ENCODE results near the gene IL6R.

DNA sequence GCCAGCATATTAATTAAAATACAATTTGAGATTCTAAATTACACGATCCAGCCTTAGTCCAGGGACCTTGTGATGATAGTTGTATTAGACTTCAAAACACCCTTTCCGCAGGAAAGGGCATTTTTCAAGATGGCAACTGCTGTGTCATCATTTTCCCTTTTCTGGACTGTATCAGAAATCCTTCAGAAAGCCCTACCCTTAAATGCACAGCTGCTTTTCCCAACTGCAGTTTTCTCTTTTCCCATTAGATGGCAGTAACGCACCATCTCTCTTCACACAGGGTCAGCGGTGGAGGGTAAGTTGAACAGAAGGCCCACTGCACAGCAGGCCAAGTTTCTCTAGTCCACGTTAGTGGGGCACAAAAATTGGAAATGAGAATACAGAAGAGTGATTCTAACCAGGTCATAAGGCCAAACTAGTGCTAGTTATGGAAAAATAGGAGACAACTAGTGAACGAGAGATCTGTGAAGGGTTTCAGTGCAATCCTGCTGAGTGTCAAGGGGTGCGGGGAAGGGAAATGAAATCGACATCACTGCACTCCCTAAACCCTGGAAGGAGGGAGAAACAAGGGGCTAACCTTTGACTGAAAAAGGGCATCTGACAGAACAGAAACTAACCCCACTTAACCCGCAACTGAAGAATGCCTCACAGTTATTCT lies 74.8 kb downstream of the IL6R start:
- peak; percentile 40; the same call in 1 of the 2 replicates for TF ChIP-seq POLR2A (IDR thresholded peaks at IDR 0.05; ENCODE audit: low read depth, low read length)
- TF ChIP-seq CHD1 (IDR thresholded peaks at IDR 0.05; ENCODE audit: low read depth, low read length) = peak; percentile 54; the same call in 1 of the 2 replicates
- TF ChIP-seq, protein P1, sequence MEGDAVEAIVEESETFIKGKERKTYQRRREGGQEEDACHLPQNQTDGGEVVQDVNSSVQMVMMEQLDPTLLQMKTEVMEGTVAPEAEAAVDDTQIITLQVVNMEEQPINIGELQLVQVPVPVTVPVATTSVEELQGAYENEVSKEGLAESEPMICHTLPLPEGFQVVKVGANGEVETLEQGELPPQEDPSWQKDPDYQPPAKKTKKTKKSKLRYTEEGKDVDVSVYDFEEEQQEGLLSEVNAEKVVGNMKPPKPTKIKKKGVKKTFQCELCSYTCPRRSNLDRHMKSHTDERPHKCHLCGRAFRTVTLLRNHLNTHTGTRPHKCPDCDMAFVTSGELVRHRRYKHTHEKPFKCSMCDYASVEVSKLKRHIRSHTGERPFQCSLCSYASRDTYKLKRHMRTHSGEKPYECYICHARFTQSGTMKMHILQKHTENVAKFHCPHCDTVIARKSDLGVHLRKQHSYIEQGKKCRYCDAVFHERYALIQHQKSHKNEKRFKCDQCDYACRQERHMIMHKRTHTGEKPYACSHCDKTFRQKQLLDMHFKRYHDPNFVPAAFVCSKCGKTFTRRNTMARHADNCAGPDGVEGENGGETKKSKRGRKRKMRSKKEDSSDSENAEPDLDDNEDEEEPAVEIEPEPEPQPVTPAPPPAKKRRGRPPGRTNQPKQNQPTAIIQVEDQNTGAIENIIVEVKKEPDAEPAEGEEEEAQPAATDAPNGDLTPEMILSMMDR (conservative IDR thresholded peaks at IDR 0.05; ENCODE audit: low read depth, low read length) = peak; percentile 98
- peak; percentile 48; the same call in 1 of the 2 replicates for TF ChIP-seq RFX5 (IDR thresholded peaks at IDR 0.05; ENCODE audit: low read depth, low read length)
- TF ChIP-seq NFE2L2 (IDR thresholded peaks at IDR 0.05; ENCODE audit: low read depth, low read length) = peak; percentile 47
- TF ChIP-seq, protein P2, sequence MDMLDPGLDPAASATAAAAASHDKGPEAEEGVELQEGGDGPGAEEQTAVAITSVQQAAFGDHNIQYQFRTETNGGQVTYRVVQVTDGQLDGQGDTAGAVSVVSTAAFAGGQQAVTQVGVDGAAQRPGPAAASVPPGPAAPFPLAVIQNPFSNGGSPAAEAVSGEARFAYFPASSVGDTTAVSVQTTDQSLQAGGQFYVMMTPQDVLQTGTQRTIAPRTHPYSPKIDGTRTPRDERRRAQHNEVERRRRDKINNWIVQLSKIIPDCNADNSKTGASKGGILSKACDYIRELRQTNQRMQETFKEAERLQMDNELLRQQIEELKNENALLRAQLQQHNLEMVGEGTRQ (IDR thresholded peaks at IDR 0.05; ENCODE audit: low read depth, low read length) = no peak
- TF ChIP-seq, protein P3, sequence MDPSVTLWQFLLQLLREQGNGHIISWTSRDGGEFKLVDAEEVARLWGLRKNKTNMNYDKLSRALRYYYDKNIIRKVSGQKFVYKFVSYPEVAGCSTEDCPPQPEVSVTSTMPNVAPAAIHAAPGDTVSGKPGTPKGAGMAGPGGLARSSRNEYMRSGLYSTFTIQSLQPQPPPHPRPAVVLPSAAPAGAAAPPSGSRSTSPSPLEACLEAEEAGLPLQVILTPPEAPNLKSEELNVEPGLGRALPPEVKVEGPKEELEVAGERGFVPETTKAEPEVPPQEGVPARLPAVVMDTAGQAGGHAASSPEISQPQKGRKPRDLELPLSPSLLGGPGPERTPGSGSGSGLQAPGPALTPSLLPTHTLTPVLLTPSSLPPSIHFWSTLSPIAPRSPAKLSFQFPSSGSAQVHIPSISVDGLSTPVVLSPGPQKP (IDR thresholded peaks at IDR 0.05; ENCODE audit: borderline replicate concordance, low read depth, low read length) = no peak
- no peak for TF ChIP-seq CEBPB (IDR thresholded peaks at IDR 0.05; ENCODE audit: low read depth, low read length)
- TF ChIP-seq BHLHE40 (IDR thresholded peaks at IDR 0.05; ENCODE audit: low read depth, low read length) = no peak
- TF ChIP-seq RAD21 (IDR thresholded peaks at IDR 0.05; ENCODE audit: low read length) = peak; percentile 93
- no peak for TF ChIP-seq RCOR1 (IDR thresholded peaks at IDR 0.05; ENCODE audit: insufficient replicate concordance, low read length)
- TF ChIP-seq MAFK (IDR thresholded peaks at IDR 0.05; ENCODE audit: low read depth, low read length) = peak; percentile 99

Measured in IMR-90 (cell line).